ENCODE measurements around the gene SLC5A4.

DNA sequence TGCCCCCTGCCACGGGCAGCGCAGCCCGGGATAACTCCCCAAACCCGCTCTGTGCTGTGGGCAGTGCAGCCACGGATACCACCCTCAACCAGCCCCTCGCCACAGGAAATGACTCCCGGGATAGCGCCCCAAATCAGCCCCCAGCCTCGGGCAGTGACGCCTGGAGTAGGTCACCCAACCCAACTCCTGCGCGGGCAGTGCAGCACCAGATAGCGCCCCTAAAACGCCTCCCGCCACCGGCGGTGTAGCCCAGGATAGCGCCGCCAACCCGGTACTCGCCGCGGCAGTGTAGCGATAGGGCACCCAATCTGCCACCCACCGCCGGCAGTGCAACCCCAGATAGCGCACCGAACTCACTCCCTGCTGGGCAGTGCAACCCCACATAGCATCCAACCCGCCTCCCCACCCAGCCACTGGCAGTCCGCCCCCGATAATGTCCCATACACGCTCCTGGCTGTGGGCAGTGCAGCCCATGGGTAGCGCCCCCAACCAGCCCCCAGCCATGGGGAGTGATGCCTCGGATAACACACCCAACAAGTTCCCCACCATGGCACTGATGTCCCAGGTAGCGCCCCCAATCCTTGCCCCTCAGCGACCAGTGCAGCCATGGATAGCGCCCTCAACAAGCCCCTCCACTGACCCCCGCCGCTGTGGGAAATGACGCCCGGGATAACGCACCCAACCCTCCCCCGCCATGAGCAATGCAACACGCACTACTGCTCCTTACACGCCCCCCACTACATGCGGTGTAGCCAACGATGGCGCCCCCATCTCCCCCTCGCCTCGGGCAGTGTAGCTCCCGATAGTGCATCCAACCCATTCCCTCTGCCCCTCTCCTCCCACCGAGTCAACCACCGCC, 51.7 kb downstream of the SLC5A4 start:
- TF ChIP-seq EP300 (IDR thresholded peaks at IDR 0.05) = no peak
- TF ChIP-seq POLR2A (IDR thresholded peaks at IDR 0.05) = no peak

Measured in ovary (tissue), 1 donor.